Measurements from ENCODE around the gene CHIT1. TPM values are rescaled to one million over a fixed set of nuclear protein-coding genes. Genes with fewer than 3 reads are reported as not detected.

CHIT1 gene
- total and polyA plus RNA-seq, 8 donors = 0.05 to 0.18 TPM; not detected in 6

DNA sequence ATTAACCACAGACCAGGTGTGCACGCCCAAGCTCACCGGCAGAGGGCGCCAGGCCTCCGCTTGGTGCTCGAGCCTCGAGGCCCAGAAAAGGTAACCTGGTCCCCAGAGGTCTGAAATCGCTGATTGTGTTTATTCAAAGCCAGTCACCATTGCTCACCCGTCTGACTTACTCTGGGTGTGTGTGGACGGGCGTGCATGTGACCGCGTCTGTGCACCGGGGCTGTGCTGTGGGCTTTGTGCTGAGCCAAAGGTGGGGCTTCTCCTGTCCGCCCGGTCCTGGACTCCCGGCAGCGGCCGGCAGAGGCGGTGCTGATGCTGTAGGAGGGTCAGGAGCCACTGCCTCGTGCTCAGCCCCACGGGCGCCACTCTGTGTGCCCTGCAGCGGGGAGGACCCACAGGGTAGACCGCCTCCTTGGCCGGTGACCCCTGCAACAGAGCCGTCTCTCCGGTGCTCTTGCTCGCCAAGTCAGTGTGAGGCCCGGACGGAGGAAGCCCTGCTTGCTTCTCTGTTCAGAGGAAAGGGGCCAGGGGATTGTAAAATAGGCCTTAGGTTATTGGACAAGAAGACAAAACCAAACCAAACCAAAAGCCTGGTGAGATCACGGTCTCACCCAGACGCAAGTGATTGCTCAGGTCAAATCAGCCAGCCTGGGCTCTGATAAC is 43.9 kb upstream of the CHIT1 start:
- intact Hi-C loops (cut with DNase I; ENCODE audit: low total_unique reads) = loop anchor here (2.0 kb wide), 1 partner anchor 65 kb away; no protein-coding TSS in a partner anchor
- H3K27me3 ChIP-seq = no peaks in the 10 kb centered on the region
- WGBS, 5 donors = 10 to 20% (median 11%) methylated on average over 10 to 32 of the region's 32 CpGs
- peak overlapping the region; percentile 24 to 37 (median 26) for H3K4me3 ChIP-seq
- peaks cover 32 to 69% (median 53%) of the 10 kb centered on the region in 4 donors for H3K4me1 ChIP-seq
- no peaks in the 10 kb centered on the region for H3K36me3 ChIP-seq
- no peak for TF ChIP-seq POLR2A (IDR thresholded peaks at IDR 0.05)
- TF ChIP-seq CTCF (IDR thresholded peaks at IDR 0.05) = peak in 6 of 7 experiments; percentile 58 to 100 (median 96)
- TF ChIP-seq POLR2AphosphoS5 (IDR thresholded peaks at IDR 0.05) = peak; percentile 52 to 94 (median 68)
- no peak for TF ChIP-seq EP300 (IDR thresholded peaks at IDR 0.05)
- H3K27ac ChIP-seq = peak overlapping the region; percentile 77 to 93 (median 87)
- H3K9me3 ChIP-seq = no peaks in the 10 kb centered on the region
- DNase-seq = peak; percentile 95 to 96

DNA sequence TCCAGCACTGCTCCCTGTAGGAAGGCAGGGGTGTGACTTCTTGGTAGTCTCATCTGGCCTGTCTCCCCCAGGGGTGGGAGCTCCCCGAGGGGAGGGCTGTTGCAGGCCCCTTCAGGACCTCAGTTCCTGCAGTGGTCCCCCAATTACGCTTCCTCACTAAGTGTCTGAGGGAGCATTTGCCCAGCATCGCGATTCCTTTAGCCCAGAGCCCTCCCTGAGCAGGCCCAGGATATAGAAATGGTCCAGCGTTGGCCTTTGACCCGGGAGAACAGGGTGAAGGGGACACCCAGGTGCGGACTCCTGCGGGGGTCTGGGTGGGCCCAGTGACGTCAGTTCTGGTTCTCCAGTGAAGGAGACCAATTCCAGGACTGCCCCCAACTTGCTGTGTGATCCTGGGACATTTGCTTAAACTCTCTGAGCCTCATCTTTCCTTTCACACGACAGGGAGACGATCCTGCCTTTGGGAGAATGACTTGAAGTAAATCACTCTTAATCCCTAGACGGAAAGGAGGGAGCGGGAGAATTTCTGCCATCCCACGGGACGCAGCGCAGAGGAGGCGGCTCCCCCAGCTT is 43.2 kb upstream of the CHIT1 start:
- peak overlapping the region; percentile 24 to 37 (median 26) for H3K4me3 ChIP-seq
- H3K36me3 ChIP-seq = no peaks in the 10 kb centered on the region
- H3K9me3 ChIP-seq = no peaks in the 10 kb centered on the region
- no peak for TF ChIP-seq EP300 (IDR thresholded peaks at IDR 0.05)
- TF ChIP-seq CTCF (IDR thresholded peaks at IDR 0.05) = no peak
- TF ChIP-seq POLR2AphosphoS5 (IDR thresholded peaks at IDR 0.05) = no peak
- no peak for TF ChIP-seq POLR2A (IDR thresholded peaks at IDR 0.05)
- intact Hi-C loops (cut with DNase I; ENCODE audit: low total_unique reads) = loop anchor here (2.0 kb wide), 1 partner anchor 66 kb away; no protein-coding TSS in a partner anchor
- 25 to 26% (median 26%) methylated on average over 17 of the region's 17 CpGs for WGBS, 5 donors
- peak overlapping the region in 4 of 5 donors; percentile 84 to 93 (median 88) for H3K27ac ChIP-seq
- H3K27me3 ChIP-seq = no peaks in the 10 kb centered on the region
- DNase-seq = no peak
- peaks cover 26 to 66% (median 48%) of the 10 kb centered on the region in 4 donors for H3K4me1 ChIP-seq

GRCh38 chr1:203271962-203272632 is 42.6 kb upstream of the CHIT1 start:
- Histone ChIP-seq H3K4me1 (peaks cover 20 to 63% (median 46%) of the 10 kb centered on the region in 4 donors), H3K27me3 (no peaks in the 10 kb centered on the region), H3K9me3 (no peaks in the 10 kb centered on the region), H3K4me3 (no peak overlapping the region), H3K27ac (peak overlapping the region in 1 of 5 donors; percentile 93), H3K36me3 (no peaks in the 10 kb centered on the region)
- TF ChIP-seq EP300 (IDR thresholded peaks at IDR 0.05) (no peak), CTCF (IDR thresholded peaks at IDR 0.05) (no peak), POLR2AphosphoS5 (IDR thresholded peaks at IDR 0.05) (no peak), POLR2A (IDR thresholded peaks at IDR 0.05) (no peak)
- intact Hi-C loops (cut with DNase I; ENCODE audit: low total_unique reads) = loop anchor here (2.0 kb wide), 1 partner anchor 67 kb away; no protein-coding TSS in a partner anchor
- peak in 1 of 2 donors; percentile 60 for DNase-seq
- WGBS, 5 donors = 62 to 74% (median 70%) methylated on average over 6 of the region's 6 CpGs

DNA sequence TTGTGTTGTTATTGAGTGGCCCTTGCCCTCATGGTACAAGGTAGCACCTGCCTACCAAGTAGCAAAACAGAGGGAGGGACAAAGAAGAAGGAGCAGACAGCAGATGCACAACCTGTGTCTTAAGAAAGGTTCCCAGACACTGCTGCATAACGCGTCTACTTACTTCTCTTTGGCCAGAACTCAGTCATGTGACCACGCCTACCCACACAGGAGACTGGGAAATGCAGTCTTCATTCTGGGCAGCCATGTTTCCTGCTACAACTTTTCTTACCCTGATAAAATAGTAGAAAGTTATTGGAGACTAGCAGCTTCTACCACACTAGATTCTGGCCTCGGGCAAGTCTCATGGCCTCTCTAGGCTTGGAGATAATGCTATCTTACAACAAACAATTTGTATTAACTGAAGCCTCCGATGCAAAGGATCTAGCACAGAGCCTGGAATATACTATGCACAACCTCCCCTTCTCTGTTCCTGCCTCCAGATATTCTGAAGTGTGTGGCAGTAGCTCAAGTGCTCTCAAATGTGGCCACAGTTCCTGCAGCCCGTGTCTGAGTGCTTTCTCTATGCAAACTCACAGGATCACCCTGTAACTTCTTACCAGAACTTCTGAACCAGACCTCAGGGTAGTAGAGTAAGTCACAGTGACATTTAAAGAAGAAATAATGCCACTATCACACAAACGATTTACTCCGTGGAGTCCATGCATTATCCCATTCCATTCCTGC is 41.7 kb upstream of the CHIT1 start:
- Histone ChIP-seq H3K4me3 (no peak overlapping the region), H3K9me3 (no peaks in the 10 kb centered on the region), H3K4me1 (peaks cover 18 to 55% (median 43%) of the 10 kb centered on the region in 4 donors), H3K36me3 (no peaks in the 10 kb centered on the region), H3K27me3 (no peaks in the 10 kb centered on the region), H3K27ac (no peak overlapping the region)
- peak; percentile 78 to 91 for DNase-seq
- WGBS, 5 donors = 20 to 35% (median 27%) methylated on average over 8 of the region's 8 CpGs
- no peak for TF ChIP-seq POLR2A (IDR thresholded peaks at IDR 0.05)
- no peak for TF ChIP-seq POLR2AphosphoS5 (IDR thresholded peaks at IDR 0.05)
- no peak for TF ChIP-seq CTCF (IDR thresholded peaks at IDR 0.05)
- TF ChIP-seq EP300 (IDR thresholded peaks at IDR 0.05) = no peak
- intact Hi-C loops (cut with DNase I; ENCODE audit: low total_unique reads) = no loop called here
